Calu3 (cell line): ENCODE data around the gene NPAS3. TPM values are rescaled to one million over a fixed set of nuclear protein-coding genes. Genes with fewer than 3 reads are reported as not detected.

Source experiments
- BruUV-seq: library from RNA; stranded (reverse); fragments of 400-500 nt; replicated peaks from 2 replicates; lab custom pipeline; 2021; lab: Mats Ljungman, UMichigan
- CTCF ChIA-PET: fragments of 300-600 bp; sonication (Branson Sonifier 250); formaldehyde crosslinking; loops from one replicate; lab custom pipeline; 2022; ENCODE audit warnings: antibody characterized with exemption; lab: Charles Lee
- DNase-seq: peaks from one replicate; pipeline ENCODE4 v3.0.0; 2022
- H3K27ac Mint-ChIP-seq: one replicate; pipeline ENCODE4 v1.8.0; 2022; ENCODE audit warnings: mixed read lengths; ENCODE audit not compliant: unreplicated experiment
- H3K27me3 Mint-ChIP-seq: one replicate; pipeline ENCODE4 v1.8.0; 2022; ENCODE audit warnings: mixed read lengths; ENCODE audit not compliant: unreplicated experiment
- H3K36me3 Mint-ChIP-seq: one replicate; pipeline ENCODE4 v1.8.0; 2022; ENCODE audit warnings: mild to moderate bottlenecking, moderate library complexity, mixed read lengths; ENCODE audit not compliant: insufficient read depth, unreplicated experiment
- H3K4me1 Mint-ChIP-seq: one replicate; pipeline ENCODE4 v1.8.0; 2022; ENCODE audit warnings: mild to moderate bottlenecking, low read depth, mixed read lengths; ENCODE audit not compliant: unreplicated experiment
- H3K4me3 Mint-ChIP-seq: one replicate; pipeline ENCODE4 v1.8.0; 2022; ENCODE audit warnings: mild to moderate bottlenecking, low read depth, moderate library complexity, mixed read lengths; ENCODE audit not compliant: unreplicated experiment
- H3K9me3 Mint-ChIP-seq: one replicate; pipeline ENCODE4 v1.8.0; 2022; ENCODE audit warnings: low read depth, mixed read lengths; ENCODE audit not compliant: unreplicated experiment
- CTCF ChIP-seq: fragments of 200-600 bp; IDR thresholded peaks from one replicate; pipeline ENCODE4 v1.8.0; 2022; ENCODE audit warnings: antibody characterized with exemption; ENCODE audit not compliant: unreplicated experiment
- intact Hi-C: fragments of 100-400 bp; cut with micrococcal nuclease; formaldehyde crosslinking; loops from one replicate; pipeline ENCODE4 v1.10.0; 2022; ENCODE audit not compliant: unreplicated experiment
- total RNA-seq: library from RNA; stranded (reverse); gene quantifications from 2 replicates; pipeline ENCODE4 v1.2.3, GENCODE V29; 2022

NPAS3 gene
- total RNA-seq, 1 experiment from 2014 or later = not detected

GRCh38 chr14:33218026-33218425, 279.3 kb downstream of the NPAS3 start:
- Mint-ChIP-seq H3K4me3 (no peak overlapping the region), H3K27ac (no peak overlapping the region), H3K4me1 (no peaks in the 10 kb centered on the region), H3K36me3 (no peaks in the 10 kb centered on the region), H3K27me3 (peaks cover 25% of the 10 kb centered on the region), H3K9me3 (no peaks in the 10 kb centered on the region)
- DNase-seq = no peak
- intact Hi-C loops = no loop called here
- no peak for TF ChIP-seq CTCF
- BruUV-seq = no TSS peak
- CTCF ChIA-PET = no interaction called here

GRCh38 chr14:33219957-33220356, 281.3 kb downstream of the NPAS3 start:
- CTCF ChIA-PET = no interaction called here
- intact Hi-C loops = no loop called here
- Mint-ChIP-seq H3K27ac (no peak overlapping the region), H3K27me3 (peaks cover 27% of the 10 kb centered on the region), H3K4me1 (no peaks in the 10 kb centered on the region), H3K36me3 (no peaks in the 10 kb centered on the region), H3K4me3 (no peak overlapping the region), H3K9me3 (no peaks in the 10 kb centered on the region)
- DNase-seq = no peak
- no TSS peak for BruUV-seq
- no peak for TF ChIP-seq CTCF

- CTCF ChIA-PET = no interaction called here
- no peak overlapping the region for H3K4me3 Mint-ChIP-seq
- intact Hi-C loops = no loop called here
- TF ChIP-seq CTCF = no peak
- DNase-seq = no peak
- no peak overlapping the region for H3K27ac Mint-ChIP-seq
- H3K36me3 Mint-ChIP-seq = no peaks in the 10 kb centered on the region
- peaks cover 9% of the 10 kb centered on the region for H3K27me3 Mint-ChIP-seq
- no peaks in the 10 kb centered on the region for H3K4me1 Mint-ChIP-seq
- no peaks in the 10 kb centered on the region for H3K9me3 Mint-ChIP-seq
- BruUV-seq = no TSS peak
Observed at GRCh38 chr14:33229269-33229929, 290.7 kb downstream of the NPAS3 start.

- Mint-ChIP-seq H3K4me3 (no peak overlapping the region), H3K36me3 (no peaks in the 10 kb centered on the region), H3K27me3 (peaks cover 9% of the 10 kb centered on the region), H3K9me3 (no peaks in the 10 kb centered on the region), H3K27ac (no peak overlapping the region), H3K4me1 (no peaks in the 10 kb centered on the region)
- BruUV-seq = no TSS peak
- no peak for TF ChIP-seq CTCF
- CTCF ChIA-PET = no interaction called here
- intact Hi-C loops = no loop called here
- DNase-seq = no peak
Observed at GRCh38 chr14:33230021-33230420, 291.3 kb downstream of the NPAS3 start.
